ENCODE data around the gene CDKAL1.

GRCh38 chr6:20606831-20607230 lies 72.6 kb downstream of the CDKAL1 start:
- TF ChIP-seq PATZ1 (CRISPR knock-in tag; IDR thresholded peaks at IDR 0.05; ENCODE audit: borderline replicate concordance) (no peak), ESRRG (CRISPR knock-in tag; IDR thresholded peaks at IDR 0.05) (no peak), ZNF565 (CRISPR knock-in tag; conservative IDR thresholded peaks at IDR 0.05; ENCODE audit: low read depth) (no peak), ARNTL (CRISPR knock-in tag; IDR thresholded peaks at IDR 0.05; ENCODE audit: borderline replicate concordance, low read depth) (no peak)

Measured in SK-N-SH treated with all-trans-retinoic acid at 6 μM for 48 hours (cell line).